GOT3 (cell line): ENCODE measurements around the gene WNT7B.

Experiments
- DNase-seq: peaks from one replicate; lab custom pipeline; 2025; ENCODE audit warnings: mixed read lengths; lab: John Stamatoyannopoulos, UW

Gene WNT7B

DNA sequence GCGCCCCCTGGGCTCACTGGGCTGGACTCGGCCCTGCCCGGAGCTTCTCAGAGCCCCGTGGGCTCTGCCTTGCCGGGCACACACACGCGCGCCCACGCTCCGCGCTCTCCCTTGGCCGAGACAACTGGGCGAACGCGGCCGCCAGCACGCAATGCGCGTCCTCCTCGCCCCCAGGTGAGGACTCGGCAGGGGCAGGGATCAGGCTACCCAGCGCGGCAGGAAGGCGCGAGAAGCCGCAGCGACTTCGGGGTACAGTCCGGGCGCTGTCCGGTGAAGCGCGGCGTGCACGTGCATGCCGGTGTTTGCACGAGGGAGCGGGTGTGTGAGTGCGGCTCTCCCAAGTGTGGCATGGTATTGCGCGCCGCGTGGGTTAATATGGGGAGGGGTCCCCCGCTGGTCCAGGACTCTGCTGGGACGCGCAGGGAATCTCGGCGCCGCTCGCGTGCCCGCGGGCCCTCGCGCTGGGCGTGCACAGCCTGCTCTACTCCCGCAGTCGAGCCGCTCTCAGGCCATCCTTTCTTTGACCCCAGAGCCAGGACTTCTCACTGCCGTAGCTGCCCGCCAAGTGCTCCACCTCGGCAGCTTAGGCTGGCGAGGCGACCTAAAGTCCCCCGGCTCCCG is 5.4 kb downstream of the WNT7B start:
- no peak for DNase-seq

DNA sequence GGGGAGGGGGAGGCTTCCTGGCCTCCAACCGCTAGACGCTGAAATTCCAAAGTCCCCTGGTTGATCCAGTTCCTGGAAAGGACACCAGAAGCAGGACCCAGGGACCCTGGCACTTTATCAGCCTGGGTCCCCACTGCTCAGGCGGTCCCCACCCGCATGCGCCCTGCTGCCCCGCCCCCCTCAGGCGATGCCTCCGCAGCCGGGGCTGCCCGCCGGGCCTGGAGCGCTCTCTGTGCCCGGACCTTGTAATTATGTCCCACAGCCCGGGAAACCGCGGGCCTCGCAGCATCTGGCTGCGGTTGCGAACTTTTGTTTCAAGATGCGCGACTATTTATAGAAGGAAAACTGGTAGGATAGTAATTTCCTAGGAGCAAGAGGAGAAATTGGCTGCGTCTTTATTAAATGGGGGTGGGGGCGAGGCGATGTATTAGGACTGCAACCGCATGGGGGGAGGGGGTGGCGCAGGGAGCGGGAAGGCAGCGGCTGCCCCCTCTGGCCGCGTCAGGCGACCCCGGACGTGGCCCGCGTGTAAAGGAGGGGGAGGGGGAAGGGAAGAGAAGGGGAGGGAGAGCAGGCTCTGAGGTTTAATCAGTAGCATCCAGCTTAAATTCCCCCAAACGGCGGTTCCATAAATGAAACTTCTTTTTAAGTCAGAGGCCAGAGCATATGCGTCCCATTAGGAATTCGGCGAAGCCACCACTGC is 6.1 kb downstream of the WNT7B start:
- DNase-seq, result no peak

DNA sequence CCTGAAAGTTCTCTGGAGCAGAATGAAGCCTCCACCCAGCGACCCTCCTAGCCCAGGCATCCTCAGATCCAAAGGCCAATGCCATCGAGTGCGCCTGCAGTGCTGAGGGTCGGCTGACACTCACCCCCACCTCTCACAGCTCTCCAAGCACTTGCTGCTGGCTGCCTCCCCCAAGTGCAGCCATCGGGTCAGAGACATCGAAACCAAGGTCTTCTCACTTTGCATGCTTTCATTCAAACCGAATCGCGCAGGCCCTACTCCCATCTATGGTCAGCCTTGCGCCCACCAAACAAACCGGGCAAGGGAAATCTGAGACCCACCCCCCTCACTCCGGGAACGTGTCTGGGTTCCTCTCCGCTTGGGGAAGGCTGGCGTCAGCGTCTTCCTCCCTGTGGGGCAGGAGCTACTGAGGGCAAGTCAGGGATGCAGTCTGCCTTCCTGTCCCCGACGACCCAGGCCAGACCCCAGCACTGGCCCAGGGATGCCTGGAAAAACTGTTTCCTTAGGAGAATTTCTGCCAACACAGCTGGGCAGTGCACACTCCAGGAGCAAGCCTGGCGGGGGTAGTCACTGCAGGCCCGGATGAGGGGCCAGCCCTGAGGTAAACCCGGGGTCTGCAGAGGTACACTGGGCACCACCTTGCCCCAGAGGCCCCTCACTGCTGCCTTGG is 7.0 kb downstream of the WNT7B start:
- no peak for DNase-seq

DNA sequence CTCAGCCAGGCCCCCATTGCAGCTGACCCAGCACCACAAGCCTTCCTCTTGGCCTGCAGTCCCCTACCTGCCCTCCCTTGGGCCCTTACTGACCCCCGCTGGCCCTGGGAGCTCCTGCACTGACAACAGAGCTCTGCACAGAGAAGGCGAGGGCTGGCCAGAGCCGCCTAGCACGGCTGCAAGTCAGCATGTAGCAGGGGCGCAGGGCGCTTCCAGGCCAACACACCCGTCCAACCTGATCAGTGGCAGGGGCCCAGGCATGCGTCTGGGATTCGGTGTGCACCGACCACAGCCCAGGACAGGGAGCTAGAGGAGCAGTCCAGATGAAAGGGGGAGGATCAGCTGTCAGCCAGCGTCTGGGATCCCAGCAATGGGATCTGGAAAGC is 7.6 kb downstream of the WNT7B start:
- no peak for DNase-seq

DNA sequence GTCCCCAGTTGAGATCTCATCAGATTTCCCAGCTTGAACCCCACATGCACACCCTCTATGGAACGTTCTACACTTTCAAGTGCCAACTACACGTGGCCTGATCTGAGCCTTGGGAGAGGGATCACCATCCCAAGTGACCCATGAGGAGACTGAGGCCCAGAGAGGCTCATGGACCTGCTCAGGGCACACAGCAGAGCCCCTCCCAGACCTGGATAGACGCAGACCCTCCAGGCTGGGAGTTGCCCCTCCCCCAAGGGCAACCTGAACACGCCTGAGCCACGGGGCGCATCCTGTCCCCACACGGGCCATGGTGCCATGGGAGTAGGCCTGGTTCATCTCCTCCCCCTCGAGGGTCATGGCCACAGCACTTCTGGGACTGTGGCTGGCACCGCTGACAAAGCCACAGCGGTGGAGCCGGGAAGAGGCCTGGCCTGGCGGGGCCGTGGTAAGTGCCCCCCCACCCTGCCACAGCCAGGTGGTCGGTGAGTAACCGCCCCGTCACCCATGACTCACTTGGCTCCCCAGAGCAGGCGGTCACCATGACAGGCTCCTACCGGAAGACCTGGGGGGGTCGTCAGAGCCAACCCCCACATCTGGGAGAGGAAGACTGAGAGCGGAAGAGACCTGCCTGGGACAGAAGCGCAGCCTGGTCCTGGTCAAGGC is 8.1 kb downstream of the WNT7B start:
- DNase-seq, result no peak

DNA sequence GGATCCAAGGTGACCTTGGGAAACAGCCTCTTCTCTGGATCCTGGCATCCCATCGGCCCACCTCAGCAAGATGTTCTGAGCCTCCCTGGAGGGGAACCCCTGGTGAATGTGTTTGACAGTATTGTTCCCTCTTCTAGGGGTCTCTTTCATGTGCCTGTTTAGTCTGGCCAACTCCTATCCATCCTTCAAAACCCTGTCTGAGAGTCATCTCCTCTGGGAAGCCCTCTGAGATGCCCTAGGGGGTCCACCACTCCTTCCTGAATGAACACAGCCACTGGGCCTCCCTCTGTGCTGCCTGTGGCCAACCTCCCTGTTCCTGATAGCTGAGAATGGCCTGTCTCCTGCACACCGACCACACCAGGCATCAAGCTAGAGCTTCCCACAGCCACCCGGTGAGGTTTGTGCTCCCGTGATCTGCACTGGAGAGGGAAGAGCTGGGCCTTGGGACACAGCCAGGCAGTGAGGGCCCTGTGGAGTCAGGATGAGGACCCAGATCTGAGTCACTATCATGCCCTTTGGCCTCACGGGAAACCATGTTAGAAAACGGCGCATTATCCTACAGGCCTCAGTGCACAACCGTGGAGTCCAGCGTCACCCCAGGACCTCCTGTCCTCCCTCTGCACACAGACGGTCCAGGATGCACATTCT is 8.8 kb downstream of the WNT7B start:
- DNase-seq, result no peak

DNA sequence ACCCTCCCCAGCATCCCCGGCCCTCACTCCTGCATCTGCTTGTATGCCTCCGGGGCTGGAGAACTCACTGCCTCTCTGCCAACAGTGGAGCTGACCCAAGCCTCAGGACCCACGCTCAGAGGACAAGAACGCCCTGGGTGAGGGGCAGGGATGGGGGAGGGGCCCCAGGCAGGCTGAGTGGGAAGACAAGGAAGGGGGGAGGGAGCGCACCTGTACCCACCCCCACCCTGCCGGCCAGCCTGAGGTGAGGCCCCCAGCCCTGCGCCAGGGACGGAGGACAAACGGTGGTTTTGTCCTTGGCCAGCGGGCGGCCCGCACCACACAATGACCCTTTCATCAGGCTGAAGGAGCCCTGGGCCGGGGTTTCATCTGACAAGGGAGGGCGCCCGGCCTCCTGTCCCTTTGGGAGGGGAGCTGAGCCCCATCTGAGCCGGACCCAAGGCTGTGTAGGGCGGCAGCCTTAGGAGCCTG is 10.0 kb downstream of the WNT7B start:
- no peak for DNase-seq

DNA sequence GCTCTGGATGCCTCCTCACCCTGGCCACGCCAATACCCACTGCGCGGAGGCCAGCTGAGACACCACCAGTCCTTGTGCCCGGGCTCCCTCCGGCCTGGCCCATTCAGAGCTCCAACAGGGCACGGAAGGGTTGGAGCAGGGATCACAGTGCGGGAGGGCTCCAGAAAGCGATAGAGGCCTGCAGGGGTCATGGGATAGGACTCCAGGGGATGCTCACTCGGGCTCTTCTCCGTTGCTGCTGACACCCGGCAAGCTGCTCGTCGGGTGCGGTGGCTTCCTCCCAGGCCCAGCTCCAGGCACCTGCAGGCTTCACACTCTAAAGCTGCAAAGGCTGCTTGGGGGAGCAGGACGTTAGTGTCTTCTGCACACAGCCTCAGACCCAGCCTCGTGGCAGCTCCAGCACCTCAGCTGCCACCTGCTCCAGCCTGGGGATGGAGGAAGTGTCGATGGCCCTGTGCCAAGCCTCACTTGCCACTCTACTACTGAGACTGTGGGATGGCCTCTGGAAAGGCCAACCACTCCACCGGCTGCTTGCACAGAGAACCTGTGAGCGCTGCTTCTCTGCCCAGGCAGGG is 10.6 kb downstream of the WNT7B start:
- no peak for DNase-seq

DNA sequence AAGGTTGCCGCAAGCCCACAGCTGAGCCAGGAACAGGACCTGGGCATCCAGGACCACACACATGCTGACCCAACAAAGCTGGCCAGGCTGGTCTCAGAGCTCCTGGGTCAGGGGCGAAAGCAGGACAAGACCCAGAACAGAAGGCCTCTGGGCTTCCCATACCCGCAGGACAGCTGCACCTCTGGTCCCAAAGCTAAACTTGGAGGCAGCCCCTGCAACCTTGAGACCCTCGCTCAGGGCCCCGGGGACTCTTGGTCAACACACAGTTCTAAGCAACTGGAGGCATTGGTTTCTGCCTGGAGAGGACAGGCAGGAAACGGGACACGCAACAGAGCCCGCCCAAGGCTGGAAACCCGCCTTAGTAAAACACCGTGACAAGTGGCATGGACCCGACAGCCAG is 11.4 kb downstream of the WNT7B start:
- DNase-seq, result no peak

DNA sequence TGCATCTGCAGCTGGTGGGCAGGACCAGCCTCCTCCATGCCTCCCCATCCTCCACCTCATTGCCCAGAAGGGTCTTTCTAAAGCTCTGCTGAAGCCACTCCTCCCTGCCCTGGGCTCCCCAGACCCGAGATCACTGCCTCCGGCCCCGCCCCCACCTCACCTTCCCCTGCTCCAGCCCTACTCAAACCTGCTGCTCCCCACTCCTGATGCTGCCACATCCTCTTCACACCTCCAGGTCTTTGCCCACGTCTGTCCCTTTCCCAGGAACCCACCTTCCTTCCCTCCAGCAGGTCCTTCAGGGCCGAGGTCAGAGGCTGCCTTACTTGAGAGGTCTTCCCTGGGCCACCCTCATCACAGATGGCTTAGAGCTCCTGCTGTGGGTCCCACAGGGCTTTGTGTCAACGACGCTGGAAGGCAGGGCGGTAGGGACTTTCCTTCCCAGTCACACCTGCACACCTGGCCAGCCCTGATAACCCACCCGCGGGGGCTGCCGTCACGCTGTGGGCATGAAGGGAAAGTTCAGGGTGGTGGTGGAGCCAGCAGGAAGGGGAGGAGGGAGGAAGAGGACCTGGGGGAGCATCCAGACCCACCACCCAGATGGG is 11.9 kb downstream of the WNT7B start:
- no peak for DNase-seq

DNA sequence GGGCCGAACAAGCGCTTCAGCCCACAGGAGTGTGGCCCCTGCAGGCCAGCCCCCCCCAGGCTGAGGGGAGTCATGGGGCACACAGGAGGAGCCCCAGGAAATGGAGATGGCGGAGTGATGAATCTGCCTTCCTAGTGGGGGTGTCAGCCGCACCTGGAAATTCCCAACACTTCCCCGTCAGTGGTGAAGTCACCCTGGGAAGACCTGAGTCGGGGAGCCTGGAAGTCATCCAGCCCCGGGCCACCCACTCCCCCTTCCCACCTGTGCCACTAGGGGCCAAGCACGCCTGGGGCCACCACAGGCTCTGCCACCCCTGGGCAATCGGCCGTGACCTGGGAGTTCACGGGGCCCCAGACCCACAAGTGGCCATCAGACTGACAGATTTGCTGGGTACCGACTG is 12.6 kb downstream of the WNT7B start:
- DNase-seq, result no peak

DNA sequence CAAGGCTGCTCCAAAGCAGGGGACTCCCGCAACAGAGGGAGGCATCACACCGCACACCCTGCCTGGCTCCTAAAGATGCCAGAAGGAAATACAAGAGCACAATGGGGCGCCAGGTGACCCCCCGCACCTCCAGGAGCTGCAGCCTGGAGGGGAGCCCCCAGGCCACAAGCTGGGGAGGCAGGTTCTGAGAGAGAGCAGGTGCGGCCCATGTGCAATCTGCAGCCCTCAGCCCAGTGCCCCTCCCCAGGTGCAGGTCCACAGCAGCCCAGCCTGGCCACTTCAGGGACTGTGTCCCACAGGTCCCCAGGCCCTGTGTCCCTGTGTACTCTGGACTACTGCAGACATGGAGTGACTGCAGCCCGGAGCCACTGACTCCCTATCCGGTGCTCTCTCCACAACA is 13.1 kb downstream of the WNT7B start:
- no peak for DNase-seq

DNA sequence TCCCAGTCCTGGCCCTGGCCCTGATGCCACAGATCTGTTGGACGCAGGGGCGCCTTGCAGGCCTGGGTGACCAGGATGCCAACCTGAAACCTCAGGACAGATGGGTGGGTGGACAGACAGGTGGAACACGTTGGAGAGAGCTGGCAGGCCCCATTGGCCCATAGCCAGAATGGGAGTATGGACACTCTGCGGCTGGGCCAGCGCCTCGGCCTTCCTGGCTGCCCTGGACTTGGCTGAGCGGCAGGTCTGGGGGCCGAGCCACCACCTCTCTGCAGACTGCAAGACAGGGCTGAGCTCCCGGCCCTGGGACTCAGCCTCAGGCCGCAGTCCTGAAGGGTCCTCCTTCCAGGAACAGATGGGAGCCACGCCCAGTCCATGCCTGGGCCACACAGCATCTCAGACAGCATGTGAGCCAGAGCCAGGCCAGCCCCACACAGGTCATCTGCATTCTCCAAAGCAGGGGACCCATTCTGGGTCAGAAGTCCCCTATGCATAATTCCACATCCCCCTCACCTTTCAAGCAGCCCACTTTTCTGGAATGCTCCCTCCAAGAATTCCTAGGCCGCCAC is 14.1 kb downstream of the WNT7B start:
- DNase-seq, result no peak

DNA sequence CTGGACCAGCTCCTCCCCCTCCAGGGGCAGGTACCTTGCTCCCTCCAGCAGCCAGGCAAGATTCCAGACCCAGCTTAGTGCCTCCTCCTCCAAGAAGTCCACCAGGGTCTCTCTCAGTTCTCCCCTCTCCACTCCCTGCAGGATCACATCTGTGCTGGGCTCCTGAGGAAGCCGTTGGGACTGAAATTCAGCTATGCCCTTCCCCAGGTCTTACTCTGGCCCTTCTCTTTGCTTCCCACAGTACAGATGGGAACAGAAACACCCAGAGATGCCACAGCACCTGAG is 14.6 kb downstream of the WNT7B start:
- DNase-seq, result no peak

DNA sequence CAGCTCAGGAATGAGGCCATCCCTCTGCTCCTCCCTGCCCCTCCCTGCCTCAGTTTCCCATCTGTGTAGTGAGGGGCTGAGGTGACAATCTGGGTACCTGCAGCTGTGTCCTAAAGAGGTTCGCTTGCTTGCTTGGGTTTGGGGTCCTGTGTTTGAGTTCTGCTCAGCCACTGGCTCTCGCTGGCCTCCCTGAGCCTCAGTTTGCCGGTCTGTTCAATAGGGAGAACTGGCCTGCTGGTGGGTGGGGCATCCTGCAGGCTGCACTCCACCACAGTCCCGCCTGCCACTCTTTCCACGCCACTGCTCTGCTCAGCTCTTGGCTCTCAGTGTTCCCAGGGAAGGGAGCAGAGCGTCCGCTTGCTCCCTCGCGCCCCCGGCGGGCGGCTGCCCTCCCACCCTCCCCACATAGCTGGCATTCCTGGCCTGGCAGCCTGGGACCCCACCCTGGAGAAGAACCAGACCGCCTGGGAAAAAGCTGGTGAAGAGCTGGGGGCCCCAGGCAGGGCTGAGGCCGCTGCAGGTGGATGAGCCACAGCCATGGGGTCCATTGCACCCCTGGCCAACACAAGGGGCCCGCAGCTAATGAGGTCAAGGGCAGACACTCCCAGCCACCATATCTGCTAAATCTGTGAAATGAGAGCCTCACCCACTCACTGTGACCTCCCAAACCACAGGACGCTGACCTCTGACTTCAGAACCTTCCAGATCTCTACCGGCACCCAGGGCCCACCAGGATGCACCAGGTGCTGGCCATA is 15.1 kb downstream of the WNT7B start:
- no peak for DNase-seq

DNA sequence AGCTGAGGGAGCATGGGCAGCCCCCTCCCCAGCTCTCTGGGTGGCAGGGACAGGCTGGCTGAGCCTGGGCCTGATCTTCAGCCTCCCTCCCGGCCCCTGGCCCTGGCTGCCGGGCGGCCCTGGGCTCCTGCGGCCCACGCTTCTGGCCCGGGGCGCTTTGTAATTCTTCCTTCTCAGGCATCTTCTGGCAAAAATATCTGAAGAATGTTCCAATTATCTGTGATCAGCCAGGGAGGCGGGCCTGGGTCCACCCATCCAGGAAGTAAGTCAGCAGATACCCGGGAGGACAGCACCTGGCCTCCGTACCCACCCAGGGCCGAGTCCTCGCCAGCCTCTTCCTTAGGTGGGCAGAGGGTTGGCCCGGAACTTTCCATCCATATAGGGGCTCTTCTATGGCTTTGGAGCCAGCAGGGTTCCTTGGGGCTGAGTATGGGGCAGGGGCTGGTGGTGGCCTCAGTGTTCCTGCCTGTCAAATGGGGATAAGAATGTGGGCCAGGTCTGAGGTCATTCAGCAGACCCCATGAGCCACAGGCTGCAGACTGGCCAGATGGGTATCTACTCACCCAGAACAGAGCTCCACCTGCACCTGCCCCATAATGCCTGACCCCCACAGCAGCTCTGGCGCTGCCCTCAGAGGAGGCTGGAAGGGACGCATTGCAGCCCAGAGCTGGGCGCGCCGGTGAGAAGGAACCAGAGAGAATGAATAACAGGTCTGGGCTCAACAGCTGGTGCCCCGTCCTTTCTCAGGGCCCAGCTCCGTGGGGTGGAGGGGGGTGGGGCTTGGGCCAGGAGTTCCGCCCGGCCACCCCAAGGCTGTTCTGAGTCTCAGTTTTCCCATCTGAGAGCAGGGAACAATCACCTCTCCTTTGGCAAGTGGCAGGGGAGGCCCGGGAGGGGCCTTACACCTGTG is 16.2 kb downstream of the WNT7B start:
- no peak for DNase-seq

DNA sequence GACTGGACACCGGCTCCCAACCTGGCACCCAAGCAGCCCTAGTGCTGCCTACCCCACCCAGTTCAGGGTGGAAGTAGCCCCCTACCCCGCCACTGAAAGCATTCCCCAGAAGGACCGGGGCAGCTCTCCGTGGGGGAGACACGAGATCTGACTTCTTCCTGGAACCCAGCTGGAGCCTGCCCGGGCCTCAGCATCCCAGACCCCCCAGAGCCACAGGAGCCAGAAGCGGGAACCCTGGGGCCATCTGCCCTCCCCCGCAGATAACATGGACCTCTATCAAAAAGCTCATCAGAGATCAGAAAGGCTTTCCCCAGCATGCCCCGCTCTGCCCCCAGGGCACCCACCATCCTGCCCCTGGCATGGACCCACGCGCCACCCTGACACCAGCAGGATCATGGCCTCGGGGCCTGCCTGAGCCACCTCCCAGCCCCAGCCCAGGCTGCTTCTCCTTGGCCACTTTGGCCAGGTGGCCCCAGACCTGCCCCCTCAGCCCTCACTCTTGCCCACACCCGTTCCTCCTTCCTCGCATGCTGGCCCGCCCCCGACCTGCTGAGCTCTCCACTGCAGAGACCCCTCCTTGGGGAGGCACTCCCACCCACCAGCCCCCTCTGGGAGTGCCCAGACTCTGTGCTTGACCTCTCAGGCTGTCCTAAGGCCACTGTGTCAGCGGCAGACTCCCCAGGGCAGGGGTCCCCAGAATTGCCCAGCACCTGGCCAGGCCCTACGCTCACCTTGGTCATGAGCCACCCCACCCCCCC is 17.1 kb downstream of the WNT7B start:
- no peak for DNase-seq

DNA sequence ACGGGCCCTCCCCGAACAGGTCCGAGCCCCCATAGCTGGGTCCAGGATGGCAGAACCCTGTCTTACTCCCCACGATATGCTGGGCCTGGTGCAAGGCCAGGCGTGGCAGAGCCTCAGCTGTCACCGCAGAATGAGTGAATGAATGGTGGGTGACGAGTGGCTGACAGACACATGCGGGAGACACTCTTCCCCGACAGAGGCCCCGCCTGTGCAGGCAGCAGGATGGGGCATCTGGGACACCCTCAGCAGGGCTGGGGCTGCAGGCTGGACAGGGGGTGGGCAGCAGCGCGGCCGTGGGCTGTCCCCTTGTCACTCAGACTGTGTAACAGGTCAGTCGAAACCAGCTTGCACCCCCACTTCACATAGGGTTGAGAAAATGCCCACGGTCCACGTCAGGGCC is 18.0 kb downstream of the WNT7B start:
- no peak for DNase-seq

DNA sequence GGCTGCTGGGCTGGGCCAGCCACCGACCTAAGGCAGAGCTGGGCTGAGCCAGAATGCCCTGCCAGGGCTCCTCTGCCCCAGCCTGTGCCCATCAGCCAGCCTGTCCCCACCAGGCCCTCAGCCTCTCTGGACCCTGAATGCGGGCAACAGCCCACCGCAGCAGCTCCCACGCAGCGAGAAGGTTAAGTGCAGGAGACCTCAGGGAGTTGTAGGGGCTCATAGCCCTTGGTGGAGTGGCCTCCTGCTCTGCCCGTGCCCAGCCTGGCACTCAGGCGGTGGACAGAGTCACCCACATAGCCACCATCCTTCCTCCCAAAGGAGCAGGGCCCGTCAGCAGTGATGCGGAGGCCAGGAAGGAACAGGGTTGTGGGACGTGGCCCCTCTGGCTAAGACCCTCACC is 19.1 kb downstream of the WNT7B start:
- DNase-seq, result no peak
